Measurements from ENCODE around the gene PRTN3.
A peak's percentile ranks its signal among the peaks of the same experiment; 100 is the strongest.
"Not testable (repeated sequence)": the region's sequence is repeated elsewhere in the genome, so short reads cannot be mapped to it uniquely, and the experiment has no call there.

The PRTN3 gene

GRCh38 chr19:884420-885211, 43.8 kb downstream of the PRTN3 start:
- DNase-seq = no peak

GRCh38 chr19:885536-886224, 44.9 kb downstream of the PRTN3 start:
- DNase-seq = no peak

- DNase-seq = no peak
Observed at GRCh38 chr19:887072-887471, 46.3 kb downstream of the PRTN3 start.

- no peak for DNase-seq
Observed at GRCh38 chr19:887599-887998, 46.8 kb downstream of the PRTN3 start.

- no peak for DNase-seq
Observed at GRCh38 chr19:888581-889385, 48.0 kb downstream of the PRTN3 start.

GRCh38 chr19:889662-890295, 49.0 kb downstream of the PRTN3 start:
- no peak for DNase-seq

GRCh38 chr19:890831-891230, 50.0 kb downstream of the PRTN3 start:
- DNase-seq = no peak

- DNase-seq = not testable (repeated sequence)
Observed at GRCh38 chr19:891421-892200, 50.8 kb downstream of the PRTN3 start.

GRCh38 chr19:892243-892893, 51.6 kb downstream of the PRTN3 start:
- no peak for DNase-seq

GRCh38 chr19:892894-893689, 52.3 kb downstream of the PRTN3 start, which contains the start of the genes MED16 and RNU6-9:
Gene MED16 (minus strand): TSS chr19:893187. CDS start chr19:891131, 2,056 bp downstream.
Gene RNU6-9 (plus strand): TSS chr19:893484.
- DNase-seq = peak; percentile 93

- no peak for DNase-seq
Observed at GRCh38 chr19:896434-896833, 55.6 kb downstream of the PRTN3 start.

- no peak for DNase-seq
Observed at GRCh38 chr19:896999-897398, 56.2 kb downstream of the PRTN3 start.

- no peak for DNase-seq
Observed at GRCh38 chr19:897442-898039, 56.7 kb downstream of the PRTN3 start.

Data from CD4-positive, alpha-beta T cell treated with Interleukin-12 subunit alpha and Interleukin-12 subunit beta, for 1 hour (primary cell).